ENCODE data around the gene ARID3A.
"Not testable (repeated sequence)": the region's sequence is repeated elsewhere in the genome, so short reads cannot be mapped to it uniquely, and the experiment has no call there.

The ARID3A gene

GRCh38 chr19:955803-956765, 30.2 kb downstream of the ARID3A start:
- H3K9me3 ChIP-seq (ENCODE audit: insufficient read depth, low read depth, low read length), result no peaks in the 10 kb centered on the region
- H3K9me2 ChIP-seq (replicated peaks; ENCODE audit: low read depth, low read length), result no peaks in the 10 kb centered on the region
- no peak overlapping the region for H3K4me3 ChIP-seq (ENCODE audit: low read length, poor library complexity, severe bottlenecking)
- no peak overlapping the region for H3K4me2 ChIP-seq (ENCODE audit: low read depth, low read length, poor library complexity, severe bottlenecking)
- no peak overlapping the region for H3K9ac ChIP-seq (ENCODE audit: low read depth, low read length, poor library complexity, severe bottlenecking)
- peaks cover 9% of the 10 kb centered on the region; the same call in 1 of the 2 replicates for H3K36me3 ChIP-seq (ENCODE audit: insufficient read depth, low read length)
- peaks cover 23% of the 10 kb centered on the region; the same call in 1 of the 2 replicates for H3K79me2 ChIP-seq (ENCODE audit: insufficient read depth, low read length)
- H3K27me3 ChIP-seq (ENCODE audit: insufficient read depth, low read length, poor library complexity, severe bottlenecking), result no peaks in the 10 kb centered on the region
- no peaks in the 10 kb centered on the region for H3F3A ChIP-seq (ENCODE audit: low read depth)
- peaks cover 2% of the 10 kb centered on the region for H4K20me1 ChIP-seq (ENCODE audit: insufficient read depth, low read length, poor library complexity, severe bottlenecking)
- no peaks in the 10 kb centered on the region for H3K4me1 ChIP-seq (ENCODE audit: insufficient read depth, low read length, poor library complexity, severe bottlenecking)
- no peak for TF ChIP-seq CTCF (conservative IDR thresholded peaks at IDR 0.05; ENCODE audit: low read length)
- TF ChIP-seq EZH2phosphoT487 (IDR thresholded peaks at IDR 0.05; ENCODE audit: borderline replicate concordance), result no peak
- H2AFZ ChIP-seq (ENCODE audit: low read length), result no peak overlapping the region

DNA sequence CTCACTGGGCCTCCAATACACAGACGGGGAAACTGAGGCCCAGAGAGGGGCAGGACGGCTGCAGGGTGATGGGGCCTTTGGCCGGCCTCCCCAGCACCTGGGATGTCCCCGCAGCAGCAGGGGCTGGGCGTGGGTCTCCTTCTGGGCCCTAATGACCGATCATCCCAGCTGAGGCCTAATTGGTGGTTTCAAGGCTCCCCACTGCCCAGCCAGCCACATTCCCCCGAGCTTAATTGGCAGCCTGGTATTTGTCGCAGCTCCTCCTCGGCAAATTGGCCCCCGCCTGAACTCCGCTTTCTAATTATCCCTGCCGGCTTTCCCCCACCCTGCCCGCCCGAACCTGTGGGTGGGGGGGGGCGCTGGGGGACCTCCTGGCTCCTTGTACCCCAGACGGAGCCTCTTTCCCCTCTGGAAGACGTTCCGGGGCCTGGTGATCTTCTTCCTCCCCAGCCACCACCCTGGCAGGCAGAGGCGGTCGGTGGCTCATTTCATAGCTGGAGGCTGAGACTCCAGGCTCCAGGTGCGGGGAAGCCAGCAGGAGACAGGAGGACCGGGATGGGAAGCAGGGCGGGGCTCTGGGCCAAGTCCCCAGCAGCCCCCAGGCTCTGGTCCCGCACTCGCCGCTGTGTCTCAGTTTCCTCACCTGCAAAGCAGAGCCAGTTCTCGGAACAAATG, 31.1 kb downstream of the ARID3A start:
- H4K20me1 ChIP-seq (ENCODE audit: insufficient read depth, low read length, poor library complexity, severe bottlenecking), result peaks cover 2% of the 10 kb centered on the region
- H3K9me2 ChIP-seq (replicated peaks; ENCODE audit: low read depth, low read length), result no peaks in the 10 kb centered on the region
- no peaks in the 10 kb centered on the region for H3K9me3 ChIP-seq (ENCODE audit: insufficient read depth, low read depth, low read length)
- no peak overlapping the region for H3K4me3 ChIP-seq (ENCODE audit: low read length, poor library complexity, severe bottlenecking)
- no peaks in the 10 kb centered on the region for H3F3A ChIP-seq (ENCODE audit: low read depth)
- H3K9ac ChIP-seq (ENCODE audit: low read depth, low read length, poor library complexity, severe bottlenecking), result no peak overlapping the region
- peaks cover 9% of the 10 kb centered on the region; the same call in 1 of the 2 replicates for H3K36me3 ChIP-seq (ENCODE audit: insufficient read depth, low read length)
- no peaks in the 10 kb centered on the region for H3K27me3 ChIP-seq (ENCODE audit: insufficient read depth, low read length, poor library complexity, severe bottlenecking)
- H3K79me2 ChIP-seq (ENCODE audit: insufficient read depth, low read length), result peaks cover 23% of the 10 kb centered on the region; the same call in 1 of the 2 replicates
- no peak overlapping the region for H3K4me2 ChIP-seq (ENCODE audit: low read depth, low read length, poor library complexity, severe bottlenecking)
- H3K4me1 ChIP-seq (ENCODE audit: insufficient read depth, low read length, poor library complexity, severe bottlenecking), result no peaks in the 10 kb centered on the region
- TF ChIP-seq CTCF (conservative IDR thresholded peaks at IDR 0.05; ENCODE audit: low read length), result no peak
- TF ChIP-seq EZH2phosphoT487 (IDR thresholded peaks at IDR 0.05; ENCODE audit: borderline replicate concordance), result no peak
- no peak overlapping the region for H2AFZ ChIP-seq (ENCODE audit: low read length)

- H3K9me3 ChIP-seq (ENCODE audit: insufficient read depth, low read depth, low read length); H4K20me1 ChIP-seq (ENCODE audit: insufficient read depth, low read length, poor library complexity, severe bottlenecking); H3K27me3 ChIP-seq (ENCODE audit: insufficient read depth, low read length, poor library complexity, severe bottlenecking); H3K4me2 ChIP-seq (ENCODE audit: low read depth, low read length, poor library complexity, severe bottlenecking); H2AFZ ChIP-seq (ENCODE audit: low read length); H3K9me2 ChIP-seq (replicated peaks; ENCODE audit: low read depth, low read length); H3K36me3 ChIP-seq (ENCODE audit: insufficient read depth, low read length); H3F3A ChIP-seq (ENCODE audit: low read depth); H3K4me3 ChIP-seq (ENCODE audit: low read length, poor library complexity, severe bottlenecking); H3K4me1 ChIP-seq (ENCODE audit: insufficient read depth, low read length, poor library complexity, severe bottlenecking); H3K9ac ChIP-seq (ENCODE audit: low read depth, low read length, poor library complexity, severe bottlenecking): not testable (repeated sequence)
- H3K79me2 ChIP-seq (ENCODE audit: insufficient read depth, low read length), result peaks cover 23% of the 10 kb centered on the region; the same call in 1 of the 2 replicates
Measured at GRCh38 chr19:957578-957977, 31.7 kb downstream of the ARID3A start.

Measured in Loucy (cell line).